Breast epithelium (tissue), 3 donors: ENCODE results near the gene CCDC85B.

ENCODE experiments used
- CTCF ChIP-seq, 3 donors: fragments of 450-650 bp; IDR thresholded peaks; one replicate each; pipeline ENCODE4 v1.5.1; 2016 to 2017; ENCODE audit warnings: antibody characterized with exemption in 3 of 3, mild to moderate bottlenecking in 3 of 3, moderate library complexity in 3 of 3
- POLR2A ChIP-seq: fragments of 450-650 bp; IDR thresholded peaks from one replicate; pipeline ENCODE4 v1.6.1; 2016; ENCODE audit warnings: antibody characterized with exemption, mild to moderate bottlenecking, moderate library complexity
- POLR2AphosphoS5 ChIP-seq, 3 donors: sonication (generic); formaldehyde crosslinking; IDR thresholded peaks; one replicate each; pipeline ENCODE4 v1.6.1; 2017; ENCODE audit warnings: antibody characterized with exemption in 3 of 3

- TF ChIP-seq POLR2AphosphoS5 (IDR thresholded peaks at IDR 0.05) = no peak
- TF ChIP-seq POLR2A = no peak
- TF ChIP-seq CTCF (IDR thresholded peaks at IDR 0.05) = no peak
Measured at GRCh38 chr11:65849366-65849765, 41.1 kb upstream of the CCDC85B start.
